Small intestine (tissue), 7 donors: Measurements from ENCODE around the gene CASK. TPM values are rescaled to one million over a fixed set of nuclear protein-coding genes. Genes with fewer than 3 reads are reported as not detected.

Experiments
- DNase-seq, 2 donors: peaks; one replicate each; pipeline versions ENCODE4 v3.0.0 to v3.0.0-alpha.2; 2013
- FAIRE-seq: peaks from 2 replicates; lab custom pipeline; 2012; peaks lifted over from hg19 to GRCh38; lab: Jason Lieb, UNC
- H3K27ac ChIP-seq, 3 donors: one replicate each; pipeline ENCODE4 v1.5.1; 2013; ENCODE audit warnings: low read length in 2 of 3, mild to moderate bottlenecking in 2 of 3, control low read depth in 1 of 3, inconsistent platforms in 1 of 3, low read depth in 1 of 3, moderate library complexity in 1 of 3
- H3K27me3 ChIP-seq, 3 donors: one replicate each; pipeline ENCODE4 v1.6.1; 2013; ENCODE audit warnings: low read length in 3 of 3, inconsistent platforms in 1 of 3; ENCODE audit not compliant: control insufficient read depth in 3 of 3, insufficient read depth in 3 of 3
- H3K36me3 ChIP-seq, 3 donors: one replicate each; pipeline ENCODE4 v1.6.1; 2013; ENCODE audit warnings: low read length in 3 of 3, inconsistent platforms in 1 of 3, low read depth in 1 of 3, mild to moderate bottlenecking in 1 of 3, moderate library complexity in 1 of 3; ENCODE audit not compliant: control insufficient read depth in 3 of 3, insufficient read depth in 2 of 3
- H3K4me1 ChIP-seq, 3 donors: one replicate each; pipeline ENCODE4 v1.6.1; 2013; ENCODE audit warnings: low read length in 2 of 3, inconsistent platforms in 1 of 3, low read depth in 1 of 3, mild to moderate bottlenecking in 1 of 3, moderate library complexity in 1 of 3; ENCODE audit not compliant: control insufficient read depth in 3 of 3, insufficient read depth in 2 of 3
- H3K4me3 ChIP-seq, 3 donors: one replicate each; pipeline ENCODE4 v1.5.1; 2013; ENCODE audit warnings: low read length in 3 of 3, control low read depth in 1 of 3, inconsistent platforms in 1 of 3, low read depth in 1 of 3, mild to moderate bottlenecking in 1 of 3, moderate library complexity in 1 of 3
- H3K9me3 ChIP-seq, 2 donors: one replicate each; pipeline ENCODE4 v1.6.1; 2013; ENCODE audit warnings: low read depth in 1 of 2, low read length in 1 of 2; ENCODE audit not compliant: control insufficient read depth in 2 of 2, insufficient read depth in 1 of 2
- WGBS, 3 donors: extraction: QIAGEN DNeasy Blood & Tissue Kit; methylation state at CpG; one replicate each; pipeline ENCODE4 v1.1.7; 2013; 5-methylcytosine and 5-hydroxymethylcytosine counted together
- polyA plus RNA-seq, 4 donors: library from polyadenylated mRNA; stranded (reverse) in 3 of 4; unstranded in 1 of 4; fragments of 200-250 nt in 3 of 4; fragments of 120-200 nt in 1 of 4; gene quantifications; one replicate each; pipeline versions ENCODE4 v1.2.1 to v1.2.3, GENCODE V29; 2013
- donor health status: healthy with polysubstance abuse.
- donor health status: control.
- donor health status: control.
- donor health status: Bipolar disorder and iron deficiency.
- donor health status: healthy.

CASK gene
- polyA plus RNA-seq, 4 donors, result 16.5 to 77.8 (median 25.2) TPM

GRCh38 chrX:41946989-41947612 is 23.7 kb upstream of the CASK start:
- H3K36me3 ChIP-seq, result no peaks in the 10 kb centered on the region
- H3K9me3 ChIP-seq, result no peaks in the 10 kb centered on the region
- DNase-seq (peak in 1 of 2 donors; percentile 52), FAIRE-seq (no peak)
- H3K27ac ChIP-seq, result peak overlapping the region in 1 of 3 donors; percentile 83
- peaks cover 0 to 17% (median 0%) of the 10 kb centered on the region in 3 donors for H3K4me1 ChIP-seq
- no peak overlapping the region for H3K4me3 ChIP-seq
- no peaks in the 10 kb centered on the region for H3K27me3 ChIP-seq
- WGBS, 3 donors, result 30 to 57% (median 38%) methylated on average over 5 of the region's 5 CpGs

DNA sequence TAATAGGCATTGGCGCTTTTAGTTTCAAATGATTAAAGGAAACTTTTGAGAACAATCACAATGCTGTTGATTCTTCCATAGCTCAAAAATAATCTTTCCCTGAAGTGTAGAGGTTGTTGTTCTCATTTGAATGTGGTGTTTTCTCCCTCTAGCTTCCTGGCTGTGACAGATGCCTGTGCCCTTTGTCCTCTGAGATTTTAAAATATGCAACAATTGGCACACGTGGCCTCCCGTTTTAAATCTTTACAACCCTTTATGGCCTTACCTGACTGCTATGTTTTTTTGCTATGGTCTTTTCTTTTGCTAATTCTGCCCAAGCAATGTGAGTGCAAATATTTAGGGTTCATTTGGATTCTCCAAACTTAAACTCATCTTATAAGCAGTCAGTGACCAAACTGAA is 22.9 kb upstream of the CASK start:
- Histone ChIP-seq H3K27ac (peak overlapping the region in 1 of 3 donors; percentile 83), H3K4me1 (peaks cover 0 to 17% (median 0%) of the 10 kb centered on the region in 3 donors), H3K27me3 (no peaks in the 10 kb centered on the region), H3K4me3 (no peak overlapping the region), H3K9me3 (no peaks in the 10 kb centered on the region), H3K36me3 (no peaks in the 10 kb centered on the region)
- 21 to 51% (median 22%) methylated on average over 3 of the region's 3 CpGs for WGBS, 3 donors
- no peak for FAIRE-seq
- peak; percentile 78 to 81 for DNase-seq

GRCh38 chrX:41935832-41936231 is 12.5 kb upstream of the CASK start:
- H3K4me1 ChIP-seq, result no peaks in the 10 kb centered on the region
- no peaks in the 10 kb centered on the region for H3K9me3 ChIP-seq
- DNase-seq (peak in 1 of 2 donors; percentile 35), FAIRE-seq (no peak)
- H3K36me3 ChIP-seq, result no peaks in the 10 kb centered on the region
- WGBS, 3 donors, result 53 to 78% (median 73%) methylated on average over 3 of the region's 3 CpGs
- no peaks in the 10 kb centered on the region for H3K27me3 ChIP-seq
- no peak overlapping the region for H3K27ac ChIP-seq
- no peak overlapping the region for H3K4me3 ChIP-seq

DNA sequence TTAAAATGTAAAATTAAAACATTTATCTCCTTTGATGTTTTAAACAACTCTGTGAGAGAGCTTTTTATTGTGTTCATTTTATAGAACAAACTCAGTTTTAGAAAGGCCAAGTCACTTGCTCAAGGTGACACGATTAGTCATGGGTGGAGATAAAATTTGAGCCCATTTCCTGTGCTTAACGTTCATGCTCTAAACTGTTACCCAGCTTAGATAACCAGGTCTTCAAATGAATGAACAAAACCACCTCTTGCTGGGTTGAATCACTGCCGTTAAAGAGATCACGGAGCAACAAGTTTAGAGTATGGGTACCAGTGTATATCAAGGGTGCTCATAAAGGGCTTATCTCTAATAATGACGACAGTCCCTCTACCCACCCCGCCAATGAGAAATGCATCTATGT is 10.2 kb upstream of the CASK start:
- FAIRE-seq (no peak), DNase-seq (no peak)
- no peak overlapping the region for H3K27ac ChIP-seq
- no peaks in the 10 kb centered on the region for H3K27me3 ChIP-seq
- no peaks in the 10 kb centered on the region for H3K9me3 ChIP-seq
- no peaks in the 10 kb centered on the region for H3K4me1 ChIP-seq
- no peaks in the 10 kb centered on the region for H3K36me3 ChIP-seq
- H3K4me3 ChIP-seq, result no peak overlapping the region
- 62 to 66% (median 64%) methylated on average over 6 of the region's 6 CpGs for WGBS, 3 donors

GRCh38 chrX:41932885-41933284 is 9.5 kb upstream of the CASK start:
- FAIRE-seq (no peak), DNase-seq (no peak)
- H3K27ac ChIP-seq, result no peak overlapping the region
- peaks cover 0 to 3% (median 0%) of the 10 kb centered on the region in 3 donors for H3K4me1 ChIP-seq
- H3K4me3 ChIP-seq, result no peak overlapping the region
- H3K36me3 ChIP-seq, result no peaks in the 10 kb centered on the region
- 85 to 94% (median 91%) methylated on average over 5 of the region's 5 CpGs for WGBS, 3 donors
- H3K27me3 ChIP-seq, result no peaks in the 10 kb centered on the region
- no peaks in the 10 kb centered on the region for H3K9me3 ChIP-seq

DNA sequence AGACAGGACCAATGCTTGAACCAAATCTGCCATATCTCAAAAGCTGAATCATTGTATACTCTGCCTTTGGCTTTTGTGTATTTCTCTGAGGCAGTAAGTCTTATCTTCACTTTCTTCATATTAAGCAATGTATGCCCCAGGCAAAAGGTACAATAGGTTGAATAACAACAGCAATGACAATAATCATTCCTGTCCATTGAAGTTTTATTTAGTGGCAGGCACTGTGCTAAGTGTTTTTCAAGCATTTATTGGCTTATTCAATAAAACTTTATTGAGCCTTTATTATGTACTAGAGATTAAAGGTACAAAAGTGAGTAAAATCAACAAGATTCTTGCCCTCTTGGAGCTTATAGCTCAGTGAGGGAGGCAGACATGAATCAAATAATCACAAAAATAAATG is 8.2 kb upstream of the CASK start:
- Histone ChIP-seq H3K27ac (no peak overlapping the region), H3K4me3 (no peak overlapping the region), H3K27me3 (no peaks in the 10 kb centered on the region), H3K4me1 (peaks cover 0 to 3% (median 0%) of the 10 kb centered on the region in 3 donors), H3K9me3 (no peaks in the 10 kb centered on the region), H3K36me3 (no peaks in the 10 kb centered on the region)
- DNase-seq, result peak in 1 of 2 donors; percentile 45
- peak; percentile 90 for FAIRE-seq

GRCh38 chrX:41923978-41924683 is 777 bp upstream of the CASK start:
- H3K27ac ChIP-seq, result peak overlapping the region; percentile 77 to 99 (median 84)
- H3K4me1 ChIP-seq, result peaks cover 0 to 3% (median 0%) of the 10 kb centered on the region in 3 donors
- no peaks in the 10 kb centered on the region for H3K27me3 ChIP-seq
- H3K4me3 ChIP-seq, result peak overlapping the region; percentile 46 to 86 (median 59)
- H3K36me3 ChIP-seq, result no peaks in the 10 kb centered on the region
- peak; percentile 52 to 73 for DNase-seq
- FAIRE-seq, result no peak
- 1 to 31% (median 4%) methylated on average over 14 to 16 of the region's 16 CpGs for WGBS, 3 donors
- H3K9me3 ChIP-seq, result no peaks in the 10 kb centered on the region

DNA sequence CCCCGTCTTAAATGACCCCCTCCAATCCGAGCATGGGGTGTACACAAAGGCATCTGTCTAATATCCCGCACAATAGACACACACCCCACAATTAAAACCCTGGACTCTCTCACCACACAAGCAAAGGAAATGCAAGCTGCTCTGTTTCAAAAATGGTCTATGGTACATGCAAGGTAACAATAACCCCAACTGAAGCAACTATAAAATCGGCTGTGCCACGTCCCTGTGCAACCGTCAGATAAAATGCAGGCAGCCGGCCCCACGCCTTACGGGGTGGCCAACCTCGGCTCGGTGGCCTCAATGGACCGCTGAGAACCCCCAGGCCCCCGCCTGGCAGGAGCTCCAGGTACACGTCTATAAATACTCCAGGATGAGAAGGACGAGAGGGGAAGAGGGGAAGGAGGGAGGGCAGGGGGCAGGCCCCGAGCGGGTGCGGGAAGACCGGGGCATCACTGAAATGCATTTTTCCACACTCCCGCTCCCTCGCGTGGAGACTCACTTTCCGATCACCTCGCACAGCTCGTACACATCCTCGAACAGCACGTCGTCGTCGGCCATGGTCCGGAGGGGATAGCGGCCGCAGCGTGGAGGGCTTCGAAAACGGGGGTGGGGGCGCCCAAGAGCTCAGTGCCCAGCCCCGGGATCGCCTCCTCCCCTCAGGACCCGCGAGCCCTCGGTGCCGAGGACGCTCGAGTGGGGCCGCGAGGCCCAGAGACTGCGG is 763 bp downstream of the CASK start:
- Histone ChIP-seq H3K4me1 (no peaks in the 10 kb centered on the region), H3K27me3 (no peaks in the 10 kb centered on the region), H3K9me3 (no peaks in the 10 kb centered on the region), H3K4me3 (peak overlapping the region; percentile 65 to 87 (median 66)), H3K27ac (peak overlapping the region; percentile 52 to 88 (median 81)), H3K36me3 (no peaks in the 10 kb centered on the region)
- DNase-seq (peak in 1 of 2 donors; percentile 46), FAIRE-seq (no peak)
- 0 to 49% (median 18%) methylated on average over 34 to 48 of the region's 48 CpGs for WGBS, 3 donors
